HepG2 (cell line): Measurements from ENCODE around the gene ADGRG6. TPM values are rescaled to one million over a fixed set of nuclear protein-coding genes. Genes with fewer than 3 reads are reported as not detected.

Experiments used
- ATAC-seq: fragments of 200-7000 bp; cut with Tn5 transposase; 3 replicates; pipeline ENCODE4 v1.9.1; 2020; ENCODE audit warnings: mild to moderate bottlenecking, moderate library complexity
- BruUV-seq: library from RNA; stranded (reverse); fragments of 400-500 nt; replicated peaks from 2 replicates; lab custom pipeline; 2021; lab: Mats Ljungman, UMichigan
- CTCF ChIA-PET: fragments of 300-600 bp; formaldehyde crosslinking; extraction: SDS; loops from one replicate; lab custom pipeline; 2021; ENCODE audit warnings: low total read pairs, inconsistent platforms, low intra/inter-chr PET ratio; lab: Yijun Ruan, JAX
- POLR2A ChIA-PET: fragments of 350-600 bp; sonication (Branson Sonifier 250); formaldehyde crosslinking; loops from one replicate; lab custom pipeline; 2020; ENCODE audit warnings: antibody characterized with exemption, inconsistent platforms; lab: Yijun Ruan, JAX
- DNase-seq: peaks from one replicate; pipeline ENCODE4 v3.0.0-alpha.2; 2015; ENCODE audit warnings: low spot score
- FAIRE-seq: peaks from 3 replicates; lab custom pipeline; 2011; peaks lifted over from hg19 to GRCh38; lab: Jason Lieb, UNC
- H2AFZ ChIP-seq: one replicate; pipeline ENCODE4 v1.6.1; 2011; ENCODE audit warnings: low read length, inconsistent platforms
- H3K27ac ChIP-seq: fragments of 300-600 bp; 3 replicates; pipeline ENCODE4 v1.8.0; 2011; ENCODE audit warnings: mixed run types, mild to moderate bottlenecking, mixed read lengths, low read length, inconsistent platforms; ENCODE audit not compliant: insufficient read depth; ENCODE audit errors: extremely low read length
- H3K27me3 ChIP-seq, 2 experiments: fragments of 200-600 bp in 1 of 2; 2 replicates in 1 of 2; 3 replicates in 1 of 2; pipeline versions ENCODE4 v1.6.0 to v1.8.0; 2011; ENCODE audit warnings: low read length in 2 of 2, mild to moderate bottlenecking in 2 of 2, moderate library complexity in 2 of 2, inconsistent platforms in 1 of 2; ENCODE audit not compliant: insufficient read depth in 2 of 2, control insufficient read depth in 1 of 2
- H3K36me3 ChIP-seq, 2 experiments: fragments of 200-600 bp in 1 of 2; replicated peaks in 1 of 2; 2 replicates in 1 of 2; 3 replicates in 1 of 2; pipeline versions ENCODE4 v1.5.1 to v1.8.0; 2011; ENCODE audit warnings: low read length in 2 of 2, inconsistent platforms in 1 of 2; ENCODE audit not compliant: insufficient read depth in 2 of 2, control insufficient read depth in 1 of 2
- H3K4me1 ChIP-seq: 2 replicates; pipeline ENCODE4 v1.5.1; 2012; ENCODE audit warnings: low read length, inconsistent platforms; ENCODE audit not compliant: insufficient read depth
- H3K4me2 ChIP-seq: 2 replicates; pipeline ENCODE4 v1.6.0; 2011; ENCODE audit warnings: low read depth, low read length, inconsistent platforms
- H3K4me3 ChIP-seq, 3 experiments: fragments of 200-600 bp in 1 of 3; sonication (generic), shearing (Covaris generic) in 1 of 3; replicated peaks in 1 of 3; 2 replicates each; pipeline ENCODE4 v1.5.1; 2011 to 2016; ENCODE audit warnings: low read length in 3 of 3, inconsistent platforms in 2 of 3, low read depth in 2 of 3, mild to moderate bottlenecking in 2 of 3, control low read depth in 1 of 3, mixed read lengths in 1 of 3; ENCODE audit not compliant: insufficient read depth in 1 of 3
- H3K79me2 ChIP-seq: one replicate; pipeline ENCODE4 v1.6.1; 2011; ENCODE audit warnings: low read length, inconsistent platforms; ENCODE audit not compliant: insufficient read depth
- H3K9ac ChIP-seq: 2 replicates; pipeline ENCODE4 v1.6.0; 2011; ENCODE audit warnings: mild to moderate bottlenecking, low read depth, low read length, inconsistent platforms; ENCODE audit not compliant: insufficient read depth
- H3K9me3 ChIP-seq: 2 replicates; pipeline ENCODE4 v1.5.1; 2012; ENCODE audit warnings: mild to moderate bottlenecking, low read length
- H4K20me1 ChIP-seq: 2 replicates; pipeline ENCODE4 v1.6.0; 2011; ENCODE audit warnings: inconsistent platforms, mild to moderate bottlenecking, low read length, moderate library complexity; ENCODE audit not compliant: insufficient read depth
- HNRNPK ChIP-seq: fragments of 200-400 bp; formaldehyde crosslinking; IDR thresholded peaks from 2 replicates; pipeline ENCODE4 v1.6.1; 2018; ENCODE audit warnings: low read length, low read depth, moderate library complexity, mild to moderate bottlenecking; ENCODE audit not compliant: poor library complexity, severe bottlenecking
- JUN ChIP-seq: sonication (generic); formaldehyde crosslinking; IDR thresholded peaks from 2 replicates; pipeline ENCODE4 v1.4.0; 2020; ENCODE audit warnings: mild to moderate bottlenecking, missing genetic modification reagents
- MBD4 ChIP-seq: IDR thresholded peaks from 2 replicates; pipeline ENCODE4 v1.6.1; 2012; ENCODE audit warnings: low read length, inconsistent platforms, borderline replicate concordance
- MZF1 ChIP-seq: sonication (generic); formaldehyde crosslinking; IDR thresholded peaks from 2 replicates; pipeline ENCODE4 v1.8.1; 2023; ENCODE audit warnings: mild to moderate bottlenecking, missing genetic modification reagents, borderline replicate concordance
- PAXIP1 ChIP-seq: sonication (generic); formaldehyde crosslinking; conservative IDR thresholded peaks from 2 replicates; pipeline ENCODE4 v1.4.0; 2020; ENCODE audit warnings: mild to moderate bottlenecking, missing genetic modification reagents, moderate library complexity
- SP2 ChIP-seq: sonication (generic); formaldehyde crosslinking; IDR thresholded peaks from 2 replicates; pipeline ENCODE4 v1.5.1; 2020; ENCODE audit warnings: mild to moderate bottlenecking, missing genetic modification reagents
- TRIM24 ChIP-seq: sonication (generic); formaldehyde crosslinking; IDR thresholded peaks from 2 replicates; pipeline ENCODE4 v1.8.0; 2022; ENCODE audit warnings: mild to moderate bottlenecking, missing genetic modification reagents
- ZNF383 ChIP-seq: sonication (generic); formaldehyde crosslinking; IDR thresholded peaks from 2 replicates; pipeline ENCODE4 v1.4.0; 2020; ENCODE audit warnings: missing genetic modification reagents, mild to moderate bottlenecking, borderline replicate concordance
- ZNF547 ChIP-seq: sonication (generic); formaldehyde crosslinking; IDR thresholded peaks from 2 replicates; pipeline ENCODE4 v1.5.1; 2020; ENCODE audit warnings: mild to moderate bottlenecking, missing genetic modification reagents
- WGBS: methylation state at CpG from one replicate; pipeline ENCODE4 v1.1.6; 2017; ENCODE audit warnings: low lambda C conversion rate; 5-methylcytosine and 5-hydroxymethylcytosine counted together
- in situ Hi-C: cut with HindIII; loops from 2 replicates; pipeline ENCODE4 v1.10.0; 2017; ENCODE audit warnings: low pct_unique_long_range_greater_than_20kb; ENCODE audit not compliant: extremely low pct_ligation_motif_present
- intact Hi-C: fragments of 100-400 bp; cut with micrococcal nuclease; formaldehyde crosslinking; loops from one replicate; pipeline ENCODE4 v1.10.0; 2022; ENCODE audit not compliant: unreplicated experiment
- polyA plus RNA-seq, 8 experiments: library from polyadenylated mRNA; depleted of rRNA in 3 of 8; stranded (reverse) in 7 of 8; unstranded in 1 of 8; fragments of >200 nt; fragmentation: Illumina TruSeq in 4 of 8; extraction: Trizol in 4 of 8; gene quantifications; 2 replicates each; pipeline versions ENCODE4 v1.2.1 to v1.2.3, GENCODE V29; 2011 to 2016; ENCODE audit warnings: low read depth in 4 of 8, missing spikeins in 1 of 8, mixed read lengths in 1 of 8; ENCODE audit not compliant: insufficient read depth in 1 of 8
- total RNA-seq, 5 experiments: library from RNA; depleted of rRNA; stranded (reverse); fragments of >200 nt; fragmentation: Illumina TruSeq; extraction: Trizol; gene quantifications; 2 replicates each; pipeline ENCODE4 v1.2.3, GENCODE V29; 2016; ENCODE audit warnings: low read depth in 1 of 5
- TF ChIP-seq, protein P1 (sequence below): sonication (generic); formaldehyde crosslinking; IDR thresholded peaks from 2 replicates; pipeline ENCODE4 v1.4.0; 2020; ENCODE audit warnings: missing genetic modification reagents
- TF ChIP-seq, protein P2 (sequence below): sonication (generic); formaldehyde crosslinking; IDR thresholded peaks from 2 replicates; pipeline ENCODE4 v1.5.0; 2020; ENCODE audit warnings: mild to moderate bottlenecking, missing genetic modification reagents

Gene ADGRG6
- total and polyA plus RNA-seq, 2 of the 13 experiments (the other 11 are each of a cell fraction or from before 2014, with no cell fraction given), result 129 to 249 TPM

DNA sequence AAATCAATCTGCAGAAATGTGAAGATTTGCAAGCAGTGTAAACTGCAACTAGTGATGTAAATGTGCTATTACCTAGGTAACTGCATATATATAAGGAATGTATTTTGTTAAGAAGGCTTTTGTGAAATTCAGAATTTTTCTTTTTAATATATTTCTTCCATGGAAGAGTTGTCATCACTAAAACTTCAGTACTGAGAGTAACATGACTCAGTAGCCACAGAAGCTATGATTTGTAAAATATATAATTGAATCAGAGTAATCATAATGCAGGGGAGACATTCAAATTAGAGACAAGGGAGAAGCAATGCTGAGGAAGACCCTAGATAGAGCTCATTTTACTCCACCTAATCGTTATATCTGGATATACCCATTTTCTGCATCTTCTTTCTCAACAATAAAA, 141.7 kb downstream of the ADGRG6 start (continued):
- no peak for TF ChIP-seq ZNF547
- no peak for TF ChIP-seq TRIM24 (CRISPR knock-in tag)
- TF ChIP-seq MZF1, result no peak
- TF ChIP-seq, protein P1, sequence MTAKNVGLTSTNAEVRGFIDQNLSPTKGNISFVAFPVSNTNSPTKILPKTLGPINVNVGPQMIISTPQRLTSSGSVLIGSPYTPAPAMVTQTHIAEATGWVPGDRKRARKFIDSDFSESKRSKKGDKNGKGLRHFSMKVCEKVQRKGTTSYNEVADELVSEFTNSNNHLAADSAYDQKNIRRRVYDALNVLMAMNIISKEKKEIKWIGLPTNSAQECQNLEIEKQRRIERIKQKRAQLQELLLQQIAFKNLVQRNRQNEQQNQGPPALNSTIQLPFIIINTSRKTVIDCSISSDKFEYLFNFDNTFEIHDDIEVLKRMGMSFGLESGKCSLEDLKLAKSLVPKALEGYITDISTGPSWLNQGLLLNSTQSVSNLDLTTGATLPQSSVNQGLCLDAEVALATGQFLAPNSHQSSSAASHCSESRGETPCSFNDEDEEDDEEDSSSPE (CRISPR knock-in tag), result no peak
- TF ChIP-seq HNRNPK, result no peak
- TF ChIP-seq SP2, result no peak
- no peak for TF ChIP-seq MBD4
- TF ChIP-seq ZNF383, result no peak

DNA sequence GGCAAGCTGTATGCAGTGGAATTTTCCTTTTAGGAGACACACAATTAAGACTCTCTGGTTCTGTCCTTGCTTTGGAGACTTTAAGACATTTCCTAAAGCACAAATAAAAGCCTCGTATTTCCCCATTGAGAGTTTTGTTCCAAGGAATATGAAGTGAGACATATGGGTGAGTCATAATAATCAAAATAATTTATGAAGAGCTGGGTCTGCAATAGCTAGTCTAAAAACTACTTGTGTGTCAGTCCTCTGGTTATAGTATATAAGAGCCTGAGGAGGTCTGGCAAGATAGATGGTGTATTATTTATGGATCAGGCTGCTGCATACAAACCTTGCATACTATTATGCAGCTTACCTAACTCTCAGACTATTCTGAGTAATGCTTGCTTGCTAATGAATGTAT, 142.6 kb downstream of the ADGRG6 start:
- H3K27me3 ChIP-seq, result no peaks in the 10 kb centered on the region
- in situ Hi-C loops (no loop called here), intact Hi-C loops (no loop called here)
- no peak overlapping the region for H2AFZ ChIP-seq
- no peak overlapping the region for H3K4me3 ChIP-seq
- H3K36me3 ChIP-seq, result peaks cover 31 to 77% of the 10 kb centered on the region in 2 experiments
- no peaks in the 10 kb centered on the region for H3K79me2 ChIP-seq
- no peaks in the 10 kb centered on the region for H3K4me1 ChIP-seq
- TF ChIP-seq, protein P2, sequence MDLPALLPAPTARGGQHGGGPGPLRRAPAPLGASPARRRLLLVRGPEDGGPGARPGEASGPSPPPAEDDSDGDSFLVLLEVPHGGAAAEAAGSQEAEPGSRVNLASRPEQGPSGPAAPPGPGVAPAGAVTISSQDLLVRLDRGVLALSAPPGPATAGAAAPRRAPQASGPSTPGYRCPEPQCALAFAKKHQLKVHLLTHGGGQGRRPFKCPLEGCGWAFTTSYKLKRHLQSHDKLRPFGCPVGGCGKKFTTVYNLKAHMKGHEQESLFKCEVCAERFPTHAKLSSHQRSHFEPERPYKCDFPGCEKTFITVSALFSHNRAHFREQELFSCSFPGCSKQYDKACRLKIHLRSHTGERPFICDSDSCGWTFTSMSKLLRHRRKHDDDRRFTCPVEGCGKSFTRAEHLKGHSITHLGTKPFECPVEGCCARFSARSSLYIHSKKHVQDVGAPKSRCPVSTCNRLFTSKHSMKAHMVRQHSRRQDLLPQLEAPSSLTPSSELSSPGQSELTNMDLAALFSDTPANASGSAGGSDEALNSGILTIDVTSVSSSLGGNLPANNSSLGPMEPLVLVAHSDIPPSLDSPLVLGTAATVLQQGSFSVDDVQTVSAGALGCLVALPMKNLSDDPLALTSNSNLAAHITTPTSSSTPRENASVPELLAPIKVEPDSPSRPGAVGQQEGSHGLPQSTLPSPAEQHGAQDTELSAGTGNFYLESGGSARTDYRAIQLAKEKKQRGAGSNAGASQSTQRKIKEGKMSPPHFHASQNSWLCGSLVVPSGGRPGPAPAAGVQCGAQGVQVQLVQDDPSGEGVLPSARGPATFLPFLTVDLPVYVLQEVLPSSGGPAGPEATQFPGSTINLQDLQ, result no peak
- no peak for TF ChIP-seq JUN (CRISPR knock-in tag)
- TF ChIP-seq PAXIP1 (CRISPR knock-in tag), result no peak
- POLR2A ChIA-PET, result no interaction called here
- BruUV-seq, result no TSS peak
- FAIRE-seq (no peak), DNase-seq (no peak), ATAC-seq (no peak)
- CTCF ChIA-PET, result no interaction called here
- no peaks in the 10 kb centered on the region for H3K9me3 ChIP-seq
- no peak overlapping the region for H3K4me2 ChIP-seq
- no peak overlapping the region; the same call in 1 of the 2 replicates for H3K9ac ChIP-seq
- H4K20me1 ChIP-seq, result no peaks in the 10 kb centered on the region
- no peak overlapping the region for H3K27ac ChIP-seq
- WGBS, result 97% methylated on average over 1 of the region's 1 CpG
